ENCODE results near the gene NR1I2. TPM values are rescaled to one million over a fixed set of nuclear protein-coding genes. Genes with fewer than 3 reads are reported as not detected.
A peak's percentile ranks its signal among the peaks of the same experiment; 100 is the strongest.

The NR1I2 gene
- total RNA-seq, 1 donor from 2014 or later, result 0.96 TPM

- peak; percentile 80 for DNase-seq (ENCODE audit: low spot score)
Measured at GRCh38 chr3:119818937-119819336, 37.0 kb downstream of the NR1I2 start.

DNA sequence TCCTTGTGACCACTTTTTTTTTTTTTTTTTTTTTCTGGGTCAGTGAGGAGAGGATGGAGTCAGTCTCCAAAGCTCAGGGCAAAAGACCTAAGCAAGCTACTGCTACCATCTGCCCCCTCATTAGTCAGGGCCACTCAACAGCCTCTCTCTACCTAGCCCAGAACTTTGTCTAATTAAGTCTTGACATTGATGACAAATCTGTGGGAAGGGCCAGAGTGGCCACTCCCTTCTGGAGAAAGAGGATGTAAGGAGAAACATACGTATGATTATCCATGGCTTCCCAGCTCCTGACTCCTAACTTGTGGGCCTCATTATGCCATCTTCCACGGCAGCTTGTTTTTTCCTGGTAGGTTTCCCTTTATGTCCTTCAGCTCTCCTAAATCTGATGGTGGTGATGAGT, 37.9 kb downstream of the NR1I2 start:
- no peak for DNase-seq (ENCODE audit: low spot score)

DNA sequence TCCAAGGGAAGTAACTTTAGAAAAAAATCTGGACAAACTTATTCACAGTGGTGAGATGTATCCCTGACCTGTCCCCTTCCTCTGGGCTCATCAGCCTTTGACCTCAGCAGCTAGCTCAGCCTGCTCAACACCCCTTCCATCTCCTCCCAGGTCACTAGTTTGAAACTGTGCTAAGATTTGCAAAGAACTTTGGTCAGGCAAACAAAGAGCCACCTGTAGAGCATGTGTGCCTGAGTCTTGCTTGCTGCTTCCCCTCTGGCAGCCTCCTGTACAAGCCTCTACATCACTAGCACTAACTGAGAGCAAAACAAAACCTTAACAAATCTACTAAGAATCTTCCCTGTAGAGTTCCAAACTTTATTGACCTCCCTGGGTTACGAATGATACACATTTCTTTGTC, 43.9 kb downstream of the NR1I2 start:
- DNase-seq (ENCODE audit: low spot score), result no peak

- no peak for DNase-seq (ENCODE audit: low spot score)
Measured at GRCh38 chr3:119826711-119827608, 45.1 kb downstream of the NR1I2 start.

DNA sequence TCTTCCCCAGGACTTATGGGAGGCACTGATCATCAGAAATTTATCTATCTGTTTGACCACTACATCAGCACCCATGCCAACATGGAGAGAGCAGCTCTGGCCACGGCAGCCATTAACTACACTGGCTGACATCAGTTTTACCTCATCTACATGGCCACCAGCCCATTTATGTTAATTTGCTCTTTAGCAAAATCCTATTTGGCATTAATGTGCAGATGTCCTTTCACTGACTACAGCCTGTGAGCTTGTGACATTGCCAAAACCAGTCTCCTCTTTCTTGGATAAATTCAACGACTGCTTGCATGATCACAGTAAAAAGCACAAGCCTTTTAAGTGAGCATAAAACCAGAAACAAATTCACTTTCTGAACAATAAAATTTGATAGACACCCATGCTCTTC, 47.5 kb downstream of the NR1I2 start:
- no peak for DNase-seq (ENCODE audit: low spot score)

DNA sequence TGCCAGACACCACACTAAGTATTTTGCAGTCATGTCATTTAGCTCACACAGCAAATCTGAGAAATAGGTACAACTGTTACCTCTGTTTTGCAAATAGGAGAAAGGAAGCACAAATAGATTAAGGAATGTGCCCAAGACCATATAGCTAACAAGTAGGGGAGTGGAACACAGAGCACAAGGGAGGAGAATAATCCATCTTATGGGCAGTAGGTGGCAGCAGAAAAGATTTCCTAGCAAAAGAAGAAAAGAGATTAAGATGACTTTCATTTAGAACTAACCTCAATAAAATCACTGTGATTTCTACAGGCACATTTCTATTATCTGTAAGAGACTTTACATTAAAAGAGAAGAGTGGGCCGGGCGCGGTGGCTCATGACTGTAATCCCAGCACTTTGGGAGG, 49.1 kb downstream of the NR1I2 start:
- DNase-seq (ENCODE audit: low spot score), result no peak

GRCh38 chr3:119831941-119832371, 50.1 kb downstream of the NR1I2 start:
- DNase-seq (ENCODE audit: low spot score), result peak; percentile 20

DNA sequence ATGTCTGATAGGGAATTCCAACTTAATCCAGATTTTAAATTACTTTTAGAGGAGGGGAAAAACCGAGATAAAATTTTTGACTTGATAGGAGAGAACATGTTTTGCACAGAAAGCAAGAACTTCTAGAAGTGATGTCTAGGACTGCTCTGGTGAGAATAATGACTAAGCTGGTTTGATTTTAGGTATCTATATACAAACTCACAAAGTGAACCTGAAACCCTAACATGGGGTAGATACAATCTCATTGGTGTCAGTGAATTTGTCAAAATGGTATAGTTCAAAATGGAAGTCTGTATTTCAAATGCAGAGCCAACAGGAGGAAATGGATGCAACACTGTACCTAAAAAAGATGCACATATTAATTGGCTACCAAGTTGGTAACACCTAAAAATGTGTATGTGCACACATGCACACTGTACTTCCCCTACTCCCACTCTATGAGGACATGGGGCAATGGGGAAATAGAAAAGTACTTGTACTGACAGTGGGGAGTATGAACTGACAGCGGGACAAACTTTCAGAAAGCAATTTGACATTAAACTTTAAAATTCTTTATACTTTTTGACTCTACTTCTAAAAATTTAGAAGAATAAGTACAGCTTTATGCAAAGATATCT, 53.0 kb downstream of the NR1I2 start:
- no peak for DNase-seq (ENCODE audit: low spot score)

DNA sequence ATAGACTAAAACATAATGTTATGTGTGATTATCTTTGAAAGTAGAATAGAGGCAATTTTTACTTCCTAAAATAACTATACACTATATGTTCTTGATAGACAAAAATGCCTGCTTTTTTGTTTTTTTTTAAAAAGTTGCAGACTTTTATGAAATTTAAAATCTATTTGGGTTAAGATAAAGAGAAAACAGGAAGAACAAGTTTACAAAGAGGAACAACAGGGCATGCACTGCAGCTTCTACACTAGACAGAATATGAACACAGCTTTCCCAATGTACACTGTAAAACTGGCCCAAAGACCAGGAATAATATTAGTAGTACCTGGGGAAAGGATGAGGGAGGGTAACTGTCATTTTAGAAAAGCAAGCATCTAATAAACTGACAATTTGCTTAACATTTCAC, 53.7 kb downstream of the NR1I2 start:
- DNase-seq (ENCODE audit: low spot score), result no peak

GRCh38 chr3:119841808-119842471, 60.0 kb downstream of the NR1I2 start:
- no peak for DNase-seq (ENCODE audit: low spot score)

- DNase-seq (ENCODE audit: low spot score), result no peak
Measured at GRCh38 chr3:119849126-119849525, 67.2 kb downstream of the NR1I2 start.

DNA sequence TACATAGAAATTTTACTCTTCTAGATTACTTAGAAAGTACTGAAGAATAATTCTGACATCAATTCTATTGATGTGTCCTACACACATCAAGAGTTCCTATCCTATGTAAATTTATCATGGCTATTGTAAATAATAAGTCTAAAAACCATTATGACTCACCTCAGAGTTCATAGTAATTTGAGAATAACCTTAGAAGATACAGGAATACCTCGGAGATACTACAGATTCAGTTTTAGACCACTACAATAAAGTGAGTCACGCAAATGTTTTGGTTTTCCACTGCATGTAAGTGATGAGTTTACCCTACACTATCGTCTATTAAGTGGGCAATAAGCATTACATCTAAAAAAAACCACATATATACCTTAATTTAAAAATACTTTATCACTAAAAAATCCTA, 74.8 kb downstream of the NR1I2 start:
- no peak for DNase-seq (ENCODE audit: low spot score)

DNA sequence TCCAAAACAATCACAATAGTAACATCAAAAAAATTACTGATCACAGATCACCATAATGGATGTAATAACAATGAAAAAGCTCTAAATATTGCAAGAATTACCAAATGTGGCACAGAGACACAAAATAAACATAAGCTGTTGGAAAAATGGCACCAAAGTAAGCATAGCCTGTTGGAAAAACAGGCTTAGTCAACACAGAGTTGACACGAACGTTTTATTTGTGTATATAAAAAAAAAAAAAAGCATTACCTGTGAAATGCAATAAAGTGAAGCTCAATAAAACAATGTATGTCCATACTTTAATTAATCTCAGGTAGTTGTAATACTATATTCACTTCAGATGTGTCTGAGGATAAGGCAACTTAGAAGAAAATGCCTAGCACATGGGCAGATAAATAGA, 77.1 kb downstream of the NR1I2 start:
- DNase-seq (ENCODE audit: low spot score), result no peak

- no peak for DNase-seq (ENCODE audit: low spot score)
Measured at GRCh38 chr3:119859728-119860127, 77.8 kb downstream of the NR1I2 start.

DNA sequence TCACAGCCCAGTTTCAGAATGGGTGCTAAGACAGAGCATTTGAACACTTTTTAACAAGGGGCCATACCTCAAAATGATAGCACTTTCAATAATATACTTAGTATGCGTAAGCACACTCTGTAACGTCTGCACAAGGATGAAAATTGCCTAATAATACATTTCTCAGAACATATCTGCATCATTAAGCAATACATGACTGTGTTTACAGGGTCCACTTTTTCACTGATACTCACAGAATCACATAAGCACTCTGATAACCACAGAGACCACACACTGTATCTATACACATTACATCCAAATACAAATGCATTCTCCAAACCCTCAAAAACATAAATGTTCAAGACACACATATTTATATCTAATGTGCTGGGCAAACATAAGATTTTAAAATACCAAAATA, 79.8 kb downstream of the NR1I2 start:
- no peak for DNase-seq (ENCODE audit: low spot score)

DNA sequence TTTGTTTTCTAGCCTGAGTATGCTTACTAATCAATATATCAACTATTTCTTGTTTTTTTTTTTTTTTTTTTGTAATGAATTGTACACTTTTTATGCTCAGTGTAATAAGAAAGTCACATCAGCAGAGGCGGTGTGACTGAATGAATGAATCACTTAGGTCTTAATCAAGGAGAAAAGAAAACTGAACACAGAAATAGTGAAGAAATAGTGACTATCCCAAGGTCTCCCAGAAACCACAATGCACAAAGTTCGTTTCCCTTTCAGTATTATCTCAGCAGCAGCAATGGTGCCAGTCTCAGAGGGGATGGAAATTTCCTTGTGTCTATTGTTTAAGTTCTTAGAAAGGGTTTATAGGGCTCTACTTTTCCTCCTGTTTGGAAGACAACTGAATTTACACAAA, 80.7 kb downstream of the NR1I2 start:
- no peak for DNase-seq (ENCODE audit: low spot score)

- DNase-seq (ENCODE audit: low spot score), result no peak
Measured at GRCh38 chr3:119864476-119864875, 82.6 kb downstream of the NR1I2 start.

Other genes with a start within 250 kb of the NR1I2 start
- 4.1 TPM for gene CD80, start 222.5 kb upstream of the NR1I2 start, total RNA-seq (ENCODE audit: insufficient read depth, low replicate concordance)
- 4.6 TPM for gene ADPRH, start 202.6 kb upstream of the NR1I2 start, total RNA-seq (ENCODE audit: insufficient read depth, low replicate concordance)
- not detected for gene PLA1A, start 184.2 kb upstream of the NR1I2 start, total RNA-seq (ENCODE audit: insufficient read depth, low replicate concordance)
- gene POPDC2, start 121.5 kb upstream of the NR1I2 start, total RNA-seq (ENCODE audit: insufficient read depth, low replicate concordance), result 9.4 TPM
- gene COX17, start 104.7 kb upstream of the NR1I2 start, total RNA-seq (ENCODE audit: insufficient read depth, low replicate concordance), result 25.8 TPM
- gene CFAP91, start 79.1 kb upstream of the NR1I2 start, total RNA-seq (ENCODE audit: insufficient read depth, low replicate concordance), result 14.2 TPM

Measured in umbilical cord (tissue), 2 donors.